Measurements from ENCODE around the gene IRGC. TPM values are rescaled to one million over a fixed set of nuclear protein-coding genes. Genes with fewer than 3 reads are reported as not detected.

IRGC gene
- total and polyA plus RNA-seq, 9 of the 15 experiments (the other 6 are each of a cell fraction or from before 2014, with no cell fraction given) = not detected

DNA sequence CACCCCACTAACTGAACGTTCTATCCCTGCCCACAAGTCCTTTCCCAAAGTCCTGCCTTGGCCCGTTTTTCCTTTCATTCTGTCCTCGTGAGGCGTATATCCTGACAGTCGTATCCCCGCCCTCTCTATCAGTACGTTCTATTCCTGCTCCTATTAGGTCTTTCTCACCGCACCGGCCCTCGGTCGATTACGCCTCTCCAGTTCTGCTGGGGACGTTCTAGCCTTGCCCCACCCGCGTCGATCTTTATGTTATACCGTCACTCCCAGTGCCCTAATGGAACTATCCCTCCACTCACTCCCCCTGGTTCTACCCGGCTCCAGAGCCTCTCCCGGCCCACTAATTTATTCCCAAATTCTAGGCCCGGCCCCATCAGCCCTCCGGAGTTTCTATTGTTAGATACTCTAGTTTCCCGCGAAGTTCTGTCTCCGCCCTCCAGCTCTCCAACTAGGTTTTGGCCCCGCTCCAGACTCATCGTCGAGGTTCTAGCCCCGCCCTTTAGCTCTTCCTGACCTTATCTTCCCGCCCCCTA lies 47.9 kb upstream of the IRGC start (continued):
- TF ChIP-seq CEBPB (tag; IDR thresholded peaks at IDR 0.05) (no peak), SIX5 (IDR thresholded peaks at IDR 0.05; ENCODE audit: borderline replicate concordance in 1 of 2, insufficient read depth in 1 of 2, low read depth in 1 of 2, low read length in 2 of 2) (no peak), ZKSCAN1 (IDR thresholded peaks at IDR 0.05; ENCODE audit: low read depth, low read length) (peak; percentile 18; the same call in 1 of the 2 replicates), LARP7 (IDR thresholded peaks at IDR 0.05) (no peak), NCOA1 (IDR thresholded peaks at IDR 0.05; ENCODE audit: low read depth) (no peak), E2F3 (CRISPR knock-in tag; IDR thresholded peaks at IDR 0.05) (peak; percentile 55; the same call in 1 of the 2 replicates), ATF7 (IDR thresholded peaks at IDR 0.05) (peak; percentile 32; the same call in 1 of the 2 replicates), KAT8 (IDR thresholded peaks at IDR 0.05; ENCODE audit: low read depth) (no peak), SMAD4 (CRISPR knock-in tag; conservative IDR thresholded peaks at IDR 0.05) (peak; percentile 38; the same call in 1 of the 2 replicates), POLR3G (IDR thresholded peaks at IDR 0.05; ENCODE audit: extremely low read depth, insufficient read length, insufficient replicate concordance) (no peak), BRD9 (IDR thresholded peaks at IDR 0.05; ENCODE audit: low read depth, partially characterized antibody) (no peak), DACH1 (IDR thresholded peaks at IDR 0.05; ENCODE audit: partially characterized antibody) (no peak), EWSR1 (IDR thresholded peaks at IDR 0.05; ENCODE audit: borderline replicate concordance, low read depth, partially characterized antibody) (no peak), MEF2D (tag; conservative IDR thresholded peaks at IDR 0.05; ENCODE audit: low read depth) (peak; percentile 61; the same call in 1 of the 2 replicates), RCOR1 (IDR thresholded peaks at IDR 0.05; ENCODE audit: borderline replicate concordance in 1 of 2, low read depth in 2 of 2, low read length in 2 of 2) (no peak), LEF1 (IDR thresholded peaks at IDR 0.05) (no peak; the same call in 1 of the 2 replicates), ZNF316 (IDR thresholded peaks at IDR 0.05) (no peak), GABPB1 (CRISPR knock-in tag; IDR thresholded peaks at IDR 0.05) (peak; percentile 65)
- TF ChIP-seq, protein P1, sequence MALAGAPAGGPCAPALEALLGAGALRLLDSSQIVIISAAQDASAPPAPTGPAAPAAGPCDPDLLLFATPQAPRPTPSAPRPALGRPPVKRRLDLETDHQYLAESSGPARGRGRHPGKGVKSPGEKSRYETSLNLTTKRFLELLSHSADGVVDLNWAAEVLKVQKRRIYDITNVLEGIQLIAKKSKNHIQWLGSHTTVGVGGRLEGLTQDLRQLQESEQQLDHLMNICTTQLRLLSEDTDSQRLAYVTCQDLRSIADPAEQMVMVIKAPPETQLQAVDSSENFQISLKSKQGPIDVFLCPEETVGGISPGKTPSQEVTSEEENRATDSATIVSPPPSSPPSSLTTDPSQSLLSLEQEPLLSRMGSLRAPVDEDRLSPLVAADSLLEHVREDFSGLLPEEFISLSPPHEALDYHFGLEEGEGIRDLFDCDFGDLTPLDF (CRISPR knock-in tag; IDR thresholded peaks at IDR 0.05) = peak; percentile 41; the same call in 1 of the 2 replicates
- TF ChIP-seq, protein P2, sequence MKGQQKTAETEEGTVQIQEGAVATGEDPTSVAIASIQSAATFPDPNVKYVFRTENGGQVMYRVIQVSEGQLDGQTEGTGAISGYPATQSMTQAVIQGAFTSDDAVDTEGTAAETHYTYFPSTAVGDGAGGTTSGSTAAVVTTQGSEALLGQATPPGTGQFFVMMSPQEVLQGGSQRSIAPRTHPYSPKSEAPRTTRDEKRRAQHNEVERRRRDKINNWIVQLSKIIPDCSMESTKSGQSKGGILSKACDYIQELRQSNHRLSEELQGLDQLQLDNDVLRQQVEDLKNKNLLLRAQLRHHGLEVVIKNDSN (CRISPR knock-in tag; IDR thresholded peaks at IDR 0.05) = no peak
- TF ChIP-seq, protein P3, sequence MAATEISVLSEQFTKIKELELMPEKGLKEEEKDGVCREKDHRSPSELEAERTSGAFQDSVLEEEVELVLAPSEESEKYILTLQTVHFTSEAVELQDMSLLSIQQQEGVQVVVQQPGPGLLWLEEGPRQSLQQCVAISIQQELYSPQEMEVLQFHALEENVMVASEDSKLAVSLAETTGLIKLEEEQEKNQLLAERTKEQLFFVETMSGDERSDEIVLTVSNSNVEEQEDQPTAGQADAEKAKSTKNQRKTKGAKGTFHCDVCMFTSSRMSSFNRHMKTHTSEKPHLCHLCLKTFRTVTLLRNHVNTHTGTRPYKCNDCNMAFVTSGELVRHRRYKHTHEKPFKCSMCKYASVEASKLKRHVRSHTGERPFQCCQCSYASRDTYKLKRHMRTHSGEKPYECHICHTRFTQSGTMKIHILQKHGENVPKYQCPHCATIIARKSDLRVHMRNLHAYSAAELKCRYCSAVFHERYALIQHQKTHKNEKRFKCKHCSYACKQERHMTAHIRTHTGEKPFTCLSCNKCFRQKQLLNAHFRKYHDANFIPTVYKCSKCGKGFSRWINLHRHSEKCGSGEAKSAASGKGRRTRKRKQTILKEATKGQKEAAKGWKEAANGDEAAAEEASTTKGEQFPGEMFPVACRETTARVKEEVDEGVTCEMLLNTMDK (IDR thresholded peaks at IDR 0.05; ENCODE audit: borderline replicate concordance, insufficient read depth, low read depth, low read length, poor library complexity, severe bottlenecking) = no peak
- TF ChIP-seq, protein P4, sequence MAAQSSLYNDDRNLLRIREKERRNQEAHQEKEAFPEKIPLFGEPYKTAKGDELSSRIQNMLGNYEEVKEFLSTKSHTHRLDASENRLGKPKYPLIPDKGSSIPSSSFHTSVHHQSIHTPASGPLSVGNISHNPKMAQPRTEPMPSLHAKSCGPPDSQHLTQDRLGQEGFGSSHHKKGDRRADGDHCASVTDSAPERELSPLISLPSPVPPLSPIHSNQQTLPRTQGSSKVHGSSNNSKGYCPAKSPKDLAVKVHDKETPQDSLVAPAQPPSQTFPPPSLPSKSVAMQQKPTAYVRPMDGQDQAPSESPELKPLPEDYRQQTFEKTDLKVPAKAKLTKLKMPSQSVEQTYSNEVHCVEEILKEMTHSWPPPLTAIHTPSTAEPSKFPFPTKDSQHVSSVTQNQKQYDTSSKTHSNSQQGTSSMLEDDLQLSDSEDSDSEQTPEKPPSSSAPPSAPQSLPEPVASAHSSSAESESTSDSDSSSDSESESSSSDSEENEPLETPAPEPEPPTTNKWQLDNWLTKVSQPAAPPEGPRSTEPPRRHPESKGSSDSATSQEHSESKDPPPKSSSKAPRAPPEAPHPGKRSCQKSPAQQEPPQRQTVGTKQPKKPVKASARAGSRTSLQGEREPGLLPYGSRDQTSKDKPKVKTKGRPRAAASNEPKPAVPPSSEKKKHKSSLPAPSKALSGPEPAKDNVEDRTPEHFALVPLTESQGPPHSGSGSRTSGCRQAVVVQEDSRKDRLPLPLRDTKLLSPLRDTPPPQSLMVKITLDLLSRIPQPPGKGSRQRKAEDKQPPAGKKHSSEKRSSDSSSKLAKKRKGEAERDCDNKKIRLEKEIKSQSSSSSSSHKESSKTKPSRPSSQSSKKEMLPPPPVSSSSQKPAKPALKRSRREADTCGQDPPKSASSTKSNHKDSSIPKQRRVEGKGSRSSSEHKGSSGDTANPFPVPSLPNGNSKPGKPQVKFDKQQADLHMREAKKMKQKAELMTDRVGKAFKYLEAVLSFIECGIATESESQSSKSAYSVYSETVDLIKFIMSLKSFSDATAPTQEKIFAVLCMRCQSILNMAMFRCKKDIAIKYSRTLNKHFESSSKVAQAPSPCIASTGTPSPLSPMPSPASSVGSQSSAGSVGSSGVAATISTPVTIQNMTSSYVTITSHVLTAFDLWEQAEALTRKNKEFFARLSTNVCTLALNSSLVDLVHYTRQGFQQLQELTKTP (IDR thresholded peaks at IDR 0.05; ENCODE audit: low read depth in 1 of 2, partially characterized antibody in 2 of 2) = no peak

All from K562 (cell line).